CD4-positive, alpha-beta memory T cell (primary cell): ENCODE data around the gene CAVIN1. TPM values are rescaled to one million over a fixed set of nuclear protein-coding genes. Genes with fewer than 3 reads are reported as not detected.
"Not testable (repeated sequence)": the region's sequence is repeated elsewhere in the genome, so short reads cannot be mapped to it uniquely, and the experiment has no call there.

Experiments used
- CTCF ChIA-PET: fragments of 350-600 bp; sonication (Branson Sonifier 250); formaldehyde crosslinking; loops from one replicate; lab custom pipeline; 2021; ENCODE audit warnings: inconsistent platforms; ENCODE audit not compliant: partially characterized antibody; lab: Charles Lee
- POLR2A ChIA-PET: fragments of 350-600 bp; sonication (Branson Sonifier 250); formaldehyde crosslinking; loops from one replicate; lab custom pipeline; 2021; ENCODE audit not compliant: partially characterized antibody; lab: Charles Lee
- DNase-seq, 5 donors: peaks; one replicate each; pipeline versions ENCODE4 v3.0.0 to v3.0.0-alpha.2; 2020 to 2022; ENCODE audit warnings: mixed read lengths in 1 of 5
- H3K27ac ChIP-seq: one replicate; pipeline ENCODE4 v1.7.0; 2013; ENCODE audit warnings: low read depth, low read length
- H3K27me3 ChIP-seq: 2 replicates; pipeline ENCODE4 v1.7.0; 2013; ENCODE audit warnings: mild to moderate bottlenecking, low read length, moderate library complexity; ENCODE audit not compliant: insufficient read depth
- H3K36me3 ChIP-seq: 2 replicates; pipeline ENCODE4 v1.7.0; 2013; ENCODE audit warnings: mild to moderate bottlenecking, low read length, moderate library complexity; ENCODE audit not compliant: insufficient read depth
- H3K4me1 ChIP-seq: 2 replicates; pipeline ENCODE4 v1.7.0; 2013; ENCODE audit warnings: mild to moderate bottlenecking, low read length, moderate library complexity; ENCODE audit not compliant: insufficient read depth
- H3K4me3 ChIP-seq, 2 donors: one replicate each; pipeline ENCODE4 v1.7.0; 2013; ENCODE audit warnings: low read length in 2 of 2, mild to moderate bottlenecking in 1 of 2
- H3K9me3 ChIP-seq, 2 donors: one replicate each; pipeline ENCODE4 v1.7.0; 2013; ENCODE audit warnings: low read length in 2 of 2, control low read depth in 1 of 2; ENCODE audit not compliant: control insufficient read depth in 1 of 2
- H3K27ac Mint-ChIP-seq, 7 donors: one replicate each; pipeline ENCODE4 v1.8.0; 2020 to 2021; ENCODE audit warnings: mixed read lengths in 7 of 7, mild to moderate bottlenecking in 6 of 7, inconsistent platforms in 3 of 7, moderate library complexity in 3 of 7
- H3K27me3 Mint-ChIP-seq, 2 donors: one replicate each; pipeline ENCODE4 v1.8.0; 2020 to 2021; ENCODE audit warnings: mixed read lengths in 2 of 2
- H3K36me3 Mint-ChIP-seq, 2 donors: one replicate each; pipeline ENCODE4 v1.8.0; 2020 to 2021; ENCODE audit warnings: mixed read lengths in 2 of 2, inconsistent platforms in 1 of 2, mild to moderate bottlenecking in 1 of 2
- H3K4me1 Mint-ChIP-seq, 4 donors: one replicate each; pipeline ENCODE4 v1.8.0; 2020 to 2021; ENCODE audit warnings: mixed read lengths in 4 of 4, mild to moderate bottlenecking in 1 of 4
- H3K4me3 Mint-ChIP-seq, 8 donors: one replicate each; pipeline ENCODE4 v1.8.0; 2020 to 2021; ENCODE audit warnings: mixed read lengths in 8 of 8, mild to moderate bottlenecking in 7 of 8, moderate library complexity in 6 of 8, inconsistent platforms in 3 of 8
- H3K9me3 Mint-ChIP-seq, 8 donors: one replicate each; pipeline ENCODE4 v1.8.0; 2020 to 2021; ENCODE audit warnings: mixed read lengths in 8 of 8, mild to moderate bottlenecking in 5 of 8, inconsistent platforms in 3 of 8, moderate library complexity in 1 of 8
- intact Hi-C: fragments of 100-400 bp; cut with micrococcal nuclease; formaldehyde crosslinking; loops from one replicate; pipeline ENCODE4 v1.15.1; 2023
- polyA plus RNA-seq, 2 donors: library from polyadenylated mRNA; unstranded; fragments of 300-500 nt; fragmentation: Illumina TruSeq; gene quantifications; one replicate each; pipeline ENCODE4 v1.2.3, GENCODE V29; 2021
- total RNA-seq, 2 experiments: library from RNA; stranded (reverse); gene quantifications; one replicate each; pipeline ENCODE4 v1.2.3, GENCODE V29; 2021

CAVIN1 gene
- total and polyA plus RNA-seq, 4 experiments from 2014 or later, result 0.52 to 1.5 (median 0.61) TPM; not detected in 1

- DNase-seq, result no peak
- no peak overlapping the region for H3K4me3 ChIP-seq
- H3K4me3 Mint-ChIP-seq, result peak overlapping the region in 4 of 8 donors; percentile 15 to 54 (median 36)
- peaks cover 56 to 84% (median 69%) of the 10 kb centered on the region in 4 donors for H3K4me1 Mint-ChIP-seq
- H3K4me1 ChIP-seq, result peaks cover 69% of the 10 kb centered on the region
- no peaks in the 10 kb centered on the region for H3K27me3 Mint-ChIP-seq
- H3K27ac ChIP-seq, result no peak overlapping the region
- peaks cover 0 to 2% (median 0%) of the 10 kb centered on the region in 8 donors for H3K9me3 Mint-ChIP-seq
- CTCF ChIA-PET, result interaction anchor here (0.9 to 1.5 kb wide), 3 partner anchors 26 to 139 kb away, joined by 3 to 4 read pairs (median 4); partner anchors contain the start of gene STAT3
- H3K36me3 ChIP-seq, result peaks cover under 1% of the 10 kb centered on the region
- intact Hi-C loops, result no loop called here
- H3K27ac Mint-ChIP-seq, result peak overlapping the region; percentile 38 to 86 (median 72)
- POLR2A ChIA-PET, result interaction anchor here (0.9 to 1.1 kb wide), 2 partner anchors 26 to 80 kb away, joined by 3 to 5 read pairs; partner anchors contain the start of gene STAT3
- H3K27me3 ChIP-seq, result no peaks in the 10 kb centered on the region
- H3K36me3 Mint-ChIP-seq, result peaks cover 14 to 28% of the 10 kb centered on the region in 2 donors
- no peaks in the 10 kb centered on the region for H3K9me3 ChIP-seq
Observed at GRCh38 chr17:42362245-42362961, 60.7 kb downstream of the CAVIN1 start.

GRCh38 chr17:42361781-42362186, 61.3 kb downstream of the CAVIN1 start:
- peak overlapping the region; percentile 15 for H3K27ac ChIP-seq
- CTCF ChIA-PET, result interaction anchor here (0.9 to 1.5 kb wide), 4 partner anchors 14 to 139 kb away, joined by 3 to 4 read pairs (median 4); partner anchors contain the start of gene STAT3
- no peaks in the 10 kb centered on the region for H3K9me3 ChIP-seq
- DNase-seq, result peak in 3 of 5 donors; percentile 18 to 58 (median 22)
- H3K4me1 Mint-ChIP-seq, result peaks cover 55 to 82% (median 68%) of the 10 kb centered on the region in 4 donors
- H3K4me1 ChIP-seq, result peaks cover 65% of the 10 kb centered on the region
- H3K4me3 Mint-ChIP-seq, result peak overlapping the region in 5 of 8 donors; percentile 13 to 45 (median 36)
- H3K36me3 ChIP-seq, result no peaks in the 10 kb centered on the region
- peaks cover 0 to 2% (median 0%) of the 10 kb centered on the region in 8 donors for H3K9me3 Mint-ChIP-seq
- no peak overlapping the region for H3K4me3 ChIP-seq
- peaks cover 14 to 31% of the 10 kb centered on the region in 2 donors for H3K36me3 Mint-ChIP-seq
- intact Hi-C loops, result no loop called here
- H3K27ac Mint-ChIP-seq, result peak overlapping the region; percentile 34 to 80 (median 72)
- POLR2A ChIA-PET, result interaction anchor here (1.1 to 1.9 kb wide), 2 partner anchors 21 to 27 kb away, joined by 5 to 6 read pairs; partner anchors contain the start of gene STAT3
- no peaks in the 10 kb centered on the region for H3K27me3 ChIP-seq
- H3K27me3 Mint-ChIP-seq, result no peaks in the 10 kb centered on the region

- H3K27me3 Mint-ChIP-seq, H3K4me3 ChIP-seq, H3K27ac ChIP-seq, H3K27me3 ChIP-seq, H3K9me3 Mint-ChIP-seq, H3K9me3 ChIP-seq, H3K36me3 ChIP-seq, intact Hi-C loops, DNase-seq: not testable (repeated sequence)
- H3K4me1 ChIP-seq, result peaks cover 57% of the 10 kb centered on the region
- ChIA-PET CTCF (interaction anchor here (0.7 to 1.4 kb wide), 2 partner anchors 12 to 138 kb away, joined by 3 read pairs; no protein-coding TSS in a partner anchor), POLR2A (interaction anchor here (1.3 to 1.9 kb wide), 2 partner anchors 20 to 28 kb away, joined by 3 to 6 read pairs; no protein-coding TSS in a partner anchor)
- peaks cover 14 to 31% of the 10 kb centered on the region in 2 donors for H3K36me3 Mint-ChIP-seq
- peak overlapping the region in 1 of 8 donors; percentile 6 for H3K4me3 Mint-ChIP-seq
- H3K27ac Mint-ChIP-seq, result peak overlapping the region in 1 of 7 donors; percentile 51
- peaks cover 54 to 76% (median 63%) of the 10 kb centered on the region in 4 donors for H3K4me1 Mint-ChIP-seq
Observed at GRCh38 chr17:42360388-42360787, 62.7 kb downstream of the CAVIN1 start.

- CTCF ChIA-PET, result interaction anchor here (1.0 to 1.8 kb wide), 5 partner anchors 15 to 137 kb away, joined by 3 to 9 read pairs (median 4); no protein-coding TSS in a partner anchor
- POLR2A ChIA-PET, result no interaction called here
- Mint-ChIP-seq H3K9me3 (peaks cover 0 to 2% (median 0%) of the 10 kb centered on the region in 8 donors), H3K4me1 (peaks cover 46 to 69% (median 53%) of the 10 kb centered on the region in 4 donors), H3K36me3 (peaks cover 9 to 25% of the 10 kb centered on the region in 2 donors), H3K27me3 (no peaks in the 10 kb centered on the region), H3K4me3 (no peak overlapping the region), H3K27ac (peak overlapping the region in 3 of 7 donors; percentile 51 to 57 (median 56))
- Histone ChIP-seq H3K9me3 (no peaks in the 10 kb centered on the region), H3K27me3 (no peaks in the 10 kb centered on the region), H3K4me1 (peaks cover 49% of the 10 kb centered on the region), H3K4me3 (no peak overlapping the region), H3K27ac (no peak overlapping the region), H3K36me3 (no peaks in the 10 kb centered on the region)
- intact Hi-C loops, result no loop called here
- DNase-seq, result no peak
Observed at GRCh38 chr17:42359133-42359532, 63.9 kb downstream of the CAVIN1 start.

- Mint-ChIP-seq H3K27me3 (no peaks in the 10 kb centered on the region), H3K4me3 (peak overlapping the region in 1 of 8 donors; percentile 24), H3K36me3 (peaks cover 9 to 21% of the 10 kb centered on the region in 2 donors), H3K9me3 (peaks cover 0 to 2% (median 0%) of the 10 kb centered on the region in 8 donors), H3K27ac (peak overlapping the region in 2 of 7 donors; percentile 1 to 52), H3K4me1 (peaks cover 42 to 68% (median 51%) of the 10 kb centered on the region in 4 donors)
- CTCF ChIA-PET, result interaction anchor here (0.7 to 1.8 kb wide), 8 partner anchors 14 to 136 kb away, joined by 3 to 9 read pairs (median 4); no protein-coding TSS in a partner anchor
- intact Hi-C loops, result no loop called here
- Histone ChIP-seq H3K4me3 (no peak overlapping the region), H3K27ac (no peak overlapping the region), H3K27me3 (no peaks in the 10 kb centered on the region), H3K9me3 (no peaks in the 10 kb centered on the region), H3K4me1 (peaks cover 46% of the 10 kb centered on the region), H3K36me3 (no peaks in the 10 kb centered on the region)
- POLR2A ChIA-PET, result interaction anchor here (1.4 kb wide), 1 partner anchor 30 kb away, joined by 4 read pairs; the partner anchor contains the start of gene STAT3
- no peak for DNase-seq
Observed at GRCh38 chr17:42358434-42358833, 64.6 kb downstream of the CAVIN1 start.

GRCh38 chr17:42354956-42355843, 67.9 kb downstream of the CAVIN1 start:
- peaks cover 22 to 51% (median 34%) of the 10 kb centered on the region in 4 donors for H3K4me1 Mint-ChIP-seq
- Histone ChIP-seq H3K27me3 (no peaks in the 10 kb centered on the region), H3K4me1 (peaks cover 26% of the 10 kb centered on the region), H3K27ac (no peak overlapping the region), H3K36me3 (no peaks in the 10 kb centered on the region), H3K9me3 (no peaks in the 10 kb centered on the region), H3K4me3 (no peak overlapping the region)
- CTCF ChIA-PET, result no interaction called here
- H3K27me3 Mint-ChIP-seq, result no peaks in the 10 kb centered on the region
- H3K9me3 Mint-ChIP-seq, result no peaks in the 10 kb centered on the region
- POLR2A ChIA-PET, result no interaction called here
- no peak for DNase-seq
- intact Hi-C loops, result no loop called here
- H3K4me3 Mint-ChIP-seq, result peak overlapping the region in 2 of 8 donors; percentile 5 to 9
- H3K27ac Mint-ChIP-seq, result peak overlapping the region in 5 of 7 donors; percentile 46 to 89 (median 68)
- H3K36me3 Mint-ChIP-seq, result peaks cover 0 to 13% of the 10 kb centered on the region in 2 donors
